BE2C (cell line): Measurements from ENCODE around the gene LINGO3.

Experiments
- DNase-seq: peaks from one replicate; pipeline ENCODE4 v3.0.0-alpha.2; 2020
- H3K27me3 ChIP-seq: fragments of 250-450 bp; sonication (Bioruptor Pico); 2 replicates; pipeline ENCODE4 v1.5.1; 2020; ENCODE audit warnings: mild to moderate bottlenecking
- H3K36me3 ChIP-seq: fragments of 250-450 bp; sonication (Bioruptor Pico); 2 replicates; pipeline ENCODE4 v1.5.1; 2020; ENCODE audit warnings: mild to moderate bottlenecking
- H3K4me1 ChIP-seq: fragments of 250-450 bp; sonication (Bioruptor Pico); 2 replicates; pipeline ENCODE4 v1.5.1; 2020
- H3K4me3 ChIP-seq: 2 replicates; pipeline ENCODE4 v1.5.1; 2011; ENCODE audit warnings: low read depth, low read length
- H3K9me3 ChIP-seq: fragments of 250-450 bp; sonication (Bioruptor Pico); 2 replicates; pipeline ENCODE4 v1.5.1; 2020
- TF ChIP-seq, protein P1 (sequence below): IDR thresholded peaks from 2 replicates; pipeline ENCODE4 v1.5.1; 2012; ENCODE audit warnings: mild to moderate bottlenecking, low read depth, low read length

Gene LINGO3

DNA sequence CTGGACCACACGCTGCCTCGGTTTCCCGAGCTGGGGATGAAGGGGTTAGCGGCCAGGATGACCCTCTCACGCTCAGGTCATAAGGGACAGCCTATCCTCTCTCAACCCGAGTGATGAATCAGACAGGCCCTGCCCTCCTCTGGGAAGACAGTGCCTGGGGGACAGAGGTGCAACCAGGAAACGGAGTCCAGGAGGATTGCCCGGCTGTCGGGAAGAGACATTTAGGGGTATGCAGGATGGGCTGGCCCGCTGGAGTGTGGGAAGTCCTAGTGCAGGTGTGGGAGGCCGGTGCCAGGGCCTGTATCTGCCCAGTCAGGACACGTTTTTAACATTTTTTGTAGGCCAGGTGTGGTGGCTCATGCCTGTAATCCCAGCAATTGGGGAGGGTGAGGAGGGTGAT lies 12.1 kb upstream of the LINGO3 start:
- H3K4me1 ChIP-seq: peaks cover 6% of the 10 kb centered on the region
- H3K9me3 ChIP-seq: 0 out of 2 replicates have a peak, but pooled peaks cover 3% of the 10 kb centered on the region
- TF ChIP-seq, protein P1, sequence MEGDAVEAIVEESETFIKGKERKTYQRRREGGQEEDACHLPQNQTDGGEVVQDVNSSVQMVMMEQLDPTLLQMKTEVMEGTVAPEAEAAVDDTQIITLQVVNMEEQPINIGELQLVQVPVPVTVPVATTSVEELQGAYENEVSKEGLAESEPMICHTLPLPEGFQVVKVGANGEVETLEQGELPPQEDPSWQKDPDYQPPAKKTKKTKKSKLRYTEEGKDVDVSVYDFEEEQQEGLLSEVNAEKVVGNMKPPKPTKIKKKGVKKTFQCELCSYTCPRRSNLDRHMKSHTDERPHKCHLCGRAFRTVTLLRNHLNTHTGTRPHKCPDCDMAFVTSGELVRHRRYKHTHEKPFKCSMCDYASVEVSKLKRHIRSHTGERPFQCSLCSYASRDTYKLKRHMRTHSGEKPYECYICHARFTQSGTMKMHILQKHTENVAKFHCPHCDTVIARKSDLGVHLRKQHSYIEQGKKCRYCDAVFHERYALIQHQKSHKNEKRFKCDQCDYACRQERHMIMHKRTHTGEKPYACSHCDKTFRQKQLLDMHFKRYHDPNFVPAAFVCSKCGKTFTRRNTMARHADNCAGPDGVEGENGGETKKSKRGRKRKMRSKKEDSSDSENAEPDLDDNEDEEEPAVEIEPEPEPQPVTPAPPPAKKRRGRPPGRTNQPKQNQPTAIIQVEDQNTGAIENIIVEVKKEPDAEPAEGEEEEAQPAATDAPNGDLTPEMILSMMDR: no peak
- H3K36me3 ChIP-seq: peaks cover 34% of the 10 kb centered on the region
- H3K27me3 ChIP-seq: no peaks in the 10 kb centered on the region
- no peak for DNase-seq
- H3K4me3 ChIP-seq: no peak overlapping the region

DNA sequence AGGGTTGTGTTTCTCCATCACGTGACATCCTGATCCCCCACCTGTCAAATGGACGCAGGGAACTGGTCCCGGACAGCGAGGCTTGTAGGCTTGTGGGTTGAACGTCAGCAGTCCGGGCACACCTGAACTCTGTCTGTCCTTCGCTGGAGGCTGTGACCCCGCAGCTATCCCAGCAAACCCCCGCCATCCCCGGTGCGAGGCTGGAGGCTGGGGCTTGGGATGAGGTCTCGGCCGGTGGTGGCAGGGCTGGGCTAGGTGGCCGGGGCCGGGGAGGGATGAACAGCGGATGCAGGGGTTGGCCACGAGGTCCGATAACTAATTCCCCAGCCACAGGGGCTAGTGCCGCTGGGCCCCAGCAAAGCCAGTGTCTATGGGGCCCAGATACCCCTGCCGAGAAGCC lies 11.6 kb upstream of the LINGO3 start:
- Histone ChIP-seq H3K4me3 (no peak overlapping the region), H3K4me1 (peaks cover 6% of the 10 kb centered on the region), H3K36me3 (peaks cover 29% of the 10 kb centered on the region), H3K9me3 (0 out of 2 replicates have a peak, but pooled peaks cover 3% of the 10 kb centered on the region), H3K27me3 (no peaks in the 10 kb centered on the region)
- TF ChIP-seq, protein P1: no peak
- DNase-seq: no peak

DNA sequence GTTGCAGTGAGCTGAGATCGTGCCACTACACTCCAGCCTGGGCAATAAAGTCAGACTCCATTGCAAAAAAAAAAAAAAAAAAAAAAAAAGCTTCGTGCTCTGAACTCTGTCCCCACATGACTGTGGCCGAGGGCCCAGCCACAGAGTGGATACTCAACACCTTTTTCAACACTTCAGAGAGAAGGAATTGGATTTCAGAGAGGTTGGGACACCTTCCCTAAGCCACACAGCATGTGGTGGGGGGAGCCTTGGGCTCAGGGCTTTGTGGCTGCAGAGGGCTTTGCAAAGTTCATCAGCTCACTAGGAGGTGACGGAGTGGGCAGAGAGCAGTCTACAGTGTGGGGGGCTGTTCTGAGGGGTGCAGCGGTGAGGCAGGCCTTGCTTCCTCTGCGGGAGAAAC lies 11.0 kb upstream of the LINGO3 start:
- Histone ChIP-seq H3K9me3 (0 out of 2 replicates have a peak, but pooled peaks cover 3% of the 10 kb centered on the region), H3K36me3 (peaks cover 23% of the 10 kb centered on the region), H3K4me1 (peaks cover 6% of the 10 kb centered on the region), H3K27me3 (no peaks in the 10 kb centered on the region), H3K4me3 (no peak overlapping the region)
- no peak for DNase-seq
- TF ChIP-seq, protein P1: no peak

DNA sequence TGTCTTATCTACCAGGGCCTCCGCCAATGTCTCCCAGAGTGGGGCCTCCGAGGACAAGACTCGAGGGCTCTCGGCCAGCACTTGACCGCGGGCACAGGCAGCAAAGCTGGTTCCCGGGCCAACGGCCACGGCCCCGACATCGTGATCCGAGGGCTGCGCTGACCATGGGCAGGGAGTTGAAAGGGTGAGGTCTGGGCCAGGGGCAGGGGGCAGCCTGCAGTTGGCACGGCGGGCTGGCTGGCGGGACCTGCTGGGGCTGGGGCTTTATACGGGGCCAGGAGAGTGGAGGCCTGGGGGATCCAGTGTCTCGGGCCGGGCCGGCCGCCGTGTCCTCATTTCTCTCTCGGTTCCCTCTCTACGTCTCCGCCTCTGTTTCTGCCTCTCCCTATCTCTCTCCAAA lies 9.8 kb upstream of the LINGO3 start:
- TF ChIP-seq, protein P1: no peak
- peaks cover 13% of the 10 kb centered on the region for H3K36me3 ChIP-seq

DNA sequence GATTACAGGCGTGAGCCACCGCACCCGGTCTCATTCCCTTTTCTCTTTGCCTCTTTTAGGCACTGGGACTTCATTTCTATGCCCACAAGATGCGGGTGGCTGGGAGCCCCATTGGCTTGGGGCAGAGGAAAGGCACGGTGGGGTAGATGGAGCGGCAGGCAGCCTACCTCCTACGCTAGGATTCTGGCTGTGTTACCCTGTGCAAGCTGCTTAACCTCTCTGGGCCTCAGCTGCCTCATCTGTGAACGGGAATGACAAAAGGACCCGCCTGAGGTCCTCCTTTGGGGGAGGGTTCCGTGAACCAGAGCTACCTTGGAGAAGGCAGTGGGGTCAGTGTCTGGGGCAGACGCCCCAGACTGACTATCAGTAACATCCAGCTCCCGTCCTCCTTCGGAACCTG lies 9.3 kb upstream of the LINGO3 start:
- H3K4me1 ChIP-seq: peaks cover 6% of the 10 kb centered on the region
- TF ChIP-seq, protein P1: no peak

More for the DNA sequence above, 9.8 kb upstream of the LINGO3 start:
- Histone ChIP-seq H3K4me3 (no peak overlapping the region), H3K27me3 (no peaks in the 10 kb centered on the region), H3K4me1 (peaks cover 6% of the 10 kb centered on the region), H3K9me3 (0 out of 2 replicates have a peak, but pooled peaks cover 3% of the 10 kb centered on the region)
- no peak for DNase-seq

DNA sequence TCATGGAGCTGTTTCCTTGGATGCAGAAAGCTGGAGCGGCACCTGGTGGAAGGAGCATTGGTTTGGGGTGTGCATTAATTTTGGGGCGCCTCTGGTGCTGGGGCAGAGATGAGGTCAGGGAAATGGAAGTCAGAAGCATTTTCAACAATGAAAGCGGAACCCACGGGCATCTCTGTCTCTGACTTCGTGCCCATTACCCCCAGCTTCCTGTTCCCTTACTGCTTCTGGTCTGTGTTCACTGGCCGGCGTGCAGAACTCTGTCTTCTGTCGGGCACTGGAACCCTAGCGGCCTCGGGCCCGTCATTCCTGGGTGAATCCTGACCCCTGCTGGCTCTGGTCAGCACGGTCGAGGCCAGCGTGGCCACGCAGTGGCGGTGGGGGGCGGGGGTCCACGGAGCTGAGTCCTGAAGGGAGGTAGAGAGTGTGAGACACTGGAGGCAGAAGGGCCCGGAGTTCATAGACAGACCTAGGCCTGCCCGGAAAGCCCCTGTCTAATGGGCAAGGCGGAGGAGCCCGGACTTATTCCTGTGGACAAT lies 7.9 kb upstream of the LINGO3 start:
- H3K9me3 ChIP-seq: 0 out of 2 replicates have a peak, but pooled peaks cover 3% of the 10 kb centered on the region
- no peak overlapping the region for H3K4me3 ChIP-seq
- H3K4me1 ChIP-seq: peaks cover 6% of the 10 kb centered on the region
- H3K27me3 ChIP-seq: no peaks in the 10 kb centered on the region
- H3K36me3 ChIP-seq: no peaks in the 10 kb centered on the region
- peak; percentile 81 for DNase-seq
- TF ChIP-seq, protein P1: peak; percentile 67

More for the DNA sequence above, 9.3 kb upstream of the LINGO3 start:
- peaks cover 9% of the 10 kb centered on the region for H3K36me3 ChIP-seq
- no peak for DNase-seq
- no peak overlapping the region for H3K4me3 ChIP-seq
- H3K9me3 ChIP-seq: 0 out of 2 replicates have a peak, but pooled peaks cover 3% of the 10 kb centered on the region
- H3K27me3 ChIP-seq: no peaks in the 10 kb centered on the region
